ENCODE measurements around the gene FAM156B.
A peak's percentile ranks its signal among the peaks of the same experiment; 100 is the strongest.

DNA sequence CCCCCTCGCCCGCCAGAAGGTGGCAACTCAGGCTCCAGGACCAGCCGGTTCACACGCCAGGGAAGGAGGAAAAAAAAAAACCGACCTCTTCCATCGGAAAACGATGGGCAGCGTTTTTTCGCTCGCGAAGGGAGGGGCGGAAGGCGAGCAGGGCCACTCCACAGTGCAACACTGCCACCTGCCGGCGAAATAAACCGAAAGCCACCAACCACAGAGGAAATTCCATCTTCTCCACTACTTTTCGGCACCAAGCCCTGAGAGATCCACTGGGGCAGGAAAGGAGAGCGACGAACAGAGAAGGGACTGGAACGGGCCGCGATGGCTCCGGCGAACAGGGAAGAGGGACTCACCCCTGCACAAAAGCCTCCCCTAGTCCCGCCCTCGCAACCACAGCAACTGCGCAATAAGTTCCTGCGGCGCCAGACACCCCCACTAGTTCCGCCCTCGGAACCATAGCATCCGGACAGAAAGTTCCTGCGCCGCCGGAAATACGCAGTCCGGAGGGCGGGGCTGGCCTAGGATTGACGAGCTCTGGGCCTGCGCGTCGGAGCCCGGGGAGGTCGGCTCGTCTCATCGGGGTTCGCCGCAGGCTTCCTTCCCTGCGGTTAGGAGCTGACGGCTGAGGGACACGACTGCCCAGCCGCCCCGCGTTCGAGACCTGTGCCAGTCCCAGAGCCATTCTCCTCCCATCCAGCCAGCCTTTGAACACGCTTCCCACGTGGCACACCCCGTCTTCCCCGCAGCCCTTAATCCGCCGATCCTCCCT is 37.8 kb downstream of the FAM156B start:
- TF ChIP-seq SIN3A (IDR thresholded peaks at IDR 0.05; ENCODE audit: borderline replicate concordance, insufficient read depth, low read length) (no peak), POLR2AphosphoS5 (IDR thresholded peaks at IDR 0.05; ENCODE audit: low read depth, low read length) (peak; percentile 76; the same call in 1 of the 2 replicates), REST (IDR thresholded peaks at IDR 0.05; ENCODE audit: insufficient read depth in 1 of 2, low read depth in 2 of 2, low read length in 2 of 2) (no peak)
